Gastroesophageal sphincter (tissue), 4 donors: Measurements from ENCODE around the gene STK32B. TPM values are rescaled to one million over a fixed set of nuclear protein-coding genes. Genes with fewer than 3 reads are reported as not detected.

Experiments used
- ATAC-seq: fragments of 150-250 bp; one replicate; pipeline ENCODE4 v1.9.1; 2016; ENCODE audit warnings: mild to moderate bottlenecking, moderate library complexity
- H3K27ac ChIP-seq, 4 donors: fragments of 200-600 bp; sonication (generic) in 3 of 4; 1 replicate in 3 of 4; 2 replicates in 1 of 4; pipeline ENCODE4 v1.5.1; 2016 to 2019
- H3K27me3 ChIP-seq: fragments of 200-600 bp; sonication (generic); one replicate; pipeline ENCODE4 v1.5.1; 2019
- H3K36me3 ChIP-seq, 2 donors: fragments of 200-600 bp; sonication (generic); one replicate each; pipeline ENCODE4 v1.5.1; 2019; ENCODE audit warnings: control low read depth in 1 of 2
- H3K4me1 ChIP-seq, 3 donors: fragments of 200-600 bp; sonication (generic); 1 replicate in 2 of 3; 2 replicates in 1 of 3; pipeline ENCODE4 v1.5.1; 2016 to 2019; ENCODE audit warnings: control low read depth in 2 of 3
- H3K4me3 ChIP-seq, 2 donors: fragments of 200-600 bp; sonication (generic); one replicate each; pipeline ENCODE4 v1.5.1; 2019; ENCODE audit warnings: mild to moderate bottlenecking in 1 of 2, moderate library complexity in 1 of 2
- H3K9me3 ChIP-seq, 3 donors: fragments of 200-600 bp; sonication (generic); one replicate each; pipeline ENCODE4 v1.5.1; 2017 to 2019; ENCODE audit warnings: control low read depth in 2 of 3
- EP300 ChIP-seq: sonication (generic); formaldehyde crosslinking; IDR thresholded peaks from one replicate; pipeline ENCODE4 v1.6.1; 2017; ENCODE audit warnings: antibody characterized with exemption, mild to moderate bottlenecking
- POLR2A ChIP-seq, 2 donors: fragments of 450-650 bp; IDR thresholded peaks; one replicate each; pipeline ENCODE4 v1.6.1; 2017; ENCODE audit warnings: antibody characterized with exemption in 2 of 2, mild to moderate bottlenecking in 2 of 2, moderate library complexity in 1 of 2
- POLR2AphosphoS5 ChIP-seq: sonication (generic); formaldehyde crosslinking; IDR thresholded peaks from one replicate; pipeline ENCODE4 v1.6.1; 2017; ENCODE audit warnings: antibody characterized with exemption
- WGBS, 2 donors: methylation state at CpG; one replicate each; pipeline ENCODE4 v1.1.5; 2018; ENCODE audit warnings: low coverage in 1 of 2; 5-methylcytosine and 5-hydroxymethylcytosine counted together
- total RNA-seq, 4 donors: library from RNA; depleted of rRNA; stranded (reverse); fragments of >200 nt; gene quantifications; one replicate each; pipeline ENCODE4 v1.1.0, GENCODE V29; 2016
- TF ChIP-seq, protein P1 (sequence below), 4 experiments: fragments of 200-600 bp in 2 of 4; fragments of 450-650 bp in 2 of 4; sonication (generic) in 1 of 4; IDR thresholded peaks; one replicate each; pipeline ENCODE4 v1.5.1; 2017 to 2019; ENCODE audit warnings: antibody characterized with exemption in 4 of 4, mild to moderate bottlenecking in 2 of 4, moderate library complexity in 2 of 4

Gene STK32B
- total RNA-seq, 4 donors from 2014 or later: 1.9 to 5.3 (median 2.4) TPM

DNA sequence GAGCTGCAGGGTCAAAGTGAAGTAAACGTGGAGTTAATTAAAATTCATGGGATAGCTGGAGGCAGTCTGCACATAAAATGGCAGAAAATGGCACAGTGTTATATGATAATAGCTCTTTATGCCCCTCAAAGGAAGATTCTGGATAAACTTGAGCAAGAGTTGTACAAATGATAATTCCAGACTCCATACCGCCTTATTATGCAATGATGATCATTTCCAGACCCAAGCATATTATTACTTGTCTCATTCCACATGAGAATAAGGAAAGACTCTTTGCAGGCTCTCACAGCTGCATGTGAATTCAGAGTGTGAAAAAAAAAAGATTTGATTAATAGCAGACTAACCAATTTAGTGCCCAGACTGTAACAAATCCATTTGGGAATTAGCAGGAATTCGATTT is 105.4 kb downstream of the STK32B start:
- no peak for ATAC-seq
- no peak for TF ChIP-seq EP300
- no peak for TF ChIP-seq POLR2A (IDR thresholded peaks at IDR 0.05)
- TF ChIP-seq, protein P1, sequence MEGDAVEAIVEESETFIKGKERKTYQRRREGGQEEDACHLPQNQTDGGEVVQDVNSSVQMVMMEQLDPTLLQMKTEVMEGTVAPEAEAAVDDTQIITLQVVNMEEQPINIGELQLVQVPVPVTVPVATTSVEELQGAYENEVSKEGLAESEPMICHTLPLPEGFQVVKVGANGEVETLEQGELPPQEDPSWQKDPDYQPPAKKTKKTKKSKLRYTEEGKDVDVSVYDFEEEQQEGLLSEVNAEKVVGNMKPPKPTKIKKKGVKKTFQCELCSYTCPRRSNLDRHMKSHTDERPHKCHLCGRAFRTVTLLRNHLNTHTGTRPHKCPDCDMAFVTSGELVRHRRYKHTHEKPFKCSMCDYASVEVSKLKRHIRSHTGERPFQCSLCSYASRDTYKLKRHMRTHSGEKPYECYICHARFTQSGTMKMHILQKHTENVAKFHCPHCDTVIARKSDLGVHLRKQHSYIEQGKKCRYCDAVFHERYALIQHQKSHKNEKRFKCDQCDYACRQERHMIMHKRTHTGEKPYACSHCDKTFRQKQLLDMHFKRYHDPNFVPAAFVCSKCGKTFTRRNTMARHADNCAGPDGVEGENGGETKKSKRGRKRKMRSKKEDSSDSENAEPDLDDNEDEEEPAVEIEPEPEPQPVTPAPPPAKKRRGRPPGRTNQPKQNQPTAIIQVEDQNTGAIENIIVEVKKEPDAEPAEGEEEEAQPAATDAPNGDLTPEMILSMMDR (IDR thresholded peaks at IDR 0.05): no peak
- no peak for TF ChIP-seq POLR2AphosphoS5
- no peak overlapping the region for H3K4me3 ChIP-seq
- no peaks in the 10 kb centered on the region for H3K4me1 ChIP-seq
- WGBS, 2 donors: 42 to 54% methylated on average over 3 of the region's 3 CpGs
- no peaks in the 10 kb centered on the region for H3K36me3 ChIP-seq
- H3K27me3 ChIP-seq: no peaks in the 10 kb centered on the region
- H3K27ac ChIP-seq: no peak overlapping the region
- no peaks in the 10 kb centered on the region for H3K9me3 ChIP-seq

DNA sequence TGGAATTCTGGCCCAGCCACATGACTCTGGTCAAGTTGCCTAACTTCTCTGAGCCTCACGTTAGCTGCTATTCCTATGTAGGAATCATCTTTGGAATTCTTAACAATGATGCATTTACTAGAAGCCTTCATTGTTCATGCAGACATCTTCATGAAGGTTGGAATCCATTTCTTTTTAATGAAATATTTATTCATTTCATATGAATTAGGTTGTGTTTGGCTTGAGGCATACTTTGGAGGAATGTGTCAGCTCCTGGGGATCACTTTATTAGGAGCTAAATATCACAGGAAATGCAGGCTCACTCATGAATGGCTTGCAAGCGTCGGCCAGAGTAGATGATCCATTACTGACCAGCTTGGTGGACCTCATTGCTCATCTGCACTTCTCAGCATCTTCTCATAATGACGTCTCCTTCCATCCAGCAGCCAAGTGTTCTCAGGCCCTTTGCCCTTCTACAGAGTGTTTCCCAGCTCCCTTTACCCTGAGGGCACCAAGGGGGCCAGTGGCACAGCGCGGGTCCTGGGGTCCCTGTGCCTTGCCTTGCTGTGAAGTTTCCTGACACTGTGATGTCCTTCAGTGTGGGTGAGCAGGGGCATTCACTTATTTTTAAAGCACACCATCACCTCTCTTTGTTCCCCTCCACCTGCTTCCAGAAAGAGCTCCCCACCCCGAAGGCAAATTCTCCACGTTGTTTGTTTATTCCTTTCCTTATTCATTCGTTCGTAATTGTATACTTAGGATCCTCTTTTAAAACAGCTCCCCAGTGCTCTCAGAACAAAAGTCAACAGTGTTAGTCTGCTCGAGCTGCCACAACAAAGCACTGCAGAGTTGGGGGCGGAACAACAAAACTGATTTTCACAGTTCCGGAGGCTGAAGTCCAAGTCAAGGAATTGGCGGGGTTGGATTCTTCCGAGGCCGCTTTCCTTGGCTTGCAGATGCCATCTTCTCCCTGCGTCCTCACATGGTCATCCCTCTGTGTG is 106.8 kb downstream of the STK32B start:
- no peak for ATAC-seq
- TF ChIP-seq, protein P1 (IDR thresholded peaks at IDR 0.05): no peak
- TF ChIP-seq EP300 (no peak), POLR2A (IDR thresholded peaks at IDR 0.05) (no peak), POLR2AphosphoS5 (no peak)
- no peaks in the 10 kb centered on the region for H3K4me1 ChIP-seq
- H3K27me3 ChIP-seq: no peaks in the 10 kb centered on the region
- H3K9me3 ChIP-seq: no peaks in the 10 kb centered on the region
- 65 to 77% methylated on average over 12 to 14 of the region's 17 CpGs for WGBS, 2 donors
- H3K36me3 ChIP-seq: no peaks in the 10 kb centered on the region
- no peak overlapping the region for H3K4me3 ChIP-seq
- H3K27ac ChIP-seq: no peak overlapping the region

DNA sequence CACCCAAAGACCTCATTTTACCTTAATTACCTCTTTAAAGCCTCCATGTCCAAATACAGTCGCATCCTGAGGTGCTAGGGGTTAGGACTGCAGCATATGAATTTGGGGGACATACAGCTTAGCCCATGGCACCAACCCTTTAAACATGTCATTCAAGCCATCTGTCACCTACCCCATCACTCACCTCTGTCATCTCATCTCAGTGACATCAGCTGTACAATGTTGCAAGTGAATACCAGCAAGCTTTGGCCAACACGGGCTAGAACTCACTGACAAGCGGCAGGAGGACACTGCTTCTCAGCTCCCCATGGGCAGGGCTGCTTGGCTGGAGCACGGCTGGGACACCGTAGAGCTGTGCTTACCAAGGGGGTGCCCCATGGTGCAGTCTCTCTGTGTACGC is 107.5 kb downstream of the STK32B start:
- no peaks in the 10 kb centered on the region for H3K4me1 ChIP-seq
- WGBS, 2 donors: 75 to 93% methylated on average over 1 to 3 of the region's 6 CpGs
- TF ChIP-seq POLR2AphosphoS5 (no peak), EP300 (no peak), POLR2A (IDR thresholded peaks at IDR 0.05) (no peak)
- TF ChIP-seq, protein P1 (IDR thresholded peaks at IDR 0.05): no peak
- no peaks in the 10 kb centered on the region for H3K9me3 ChIP-seq
- no peak overlapping the region for H3K4me3 ChIP-seq
- no peaks in the 10 kb centered on the region for H3K36me3 ChIP-seq
- H3K27me3 ChIP-seq: no peaks in the 10 kb centered on the region
- H3K27ac ChIP-seq: no peak overlapping the region
- ATAC-seq: no peak

DNA sequence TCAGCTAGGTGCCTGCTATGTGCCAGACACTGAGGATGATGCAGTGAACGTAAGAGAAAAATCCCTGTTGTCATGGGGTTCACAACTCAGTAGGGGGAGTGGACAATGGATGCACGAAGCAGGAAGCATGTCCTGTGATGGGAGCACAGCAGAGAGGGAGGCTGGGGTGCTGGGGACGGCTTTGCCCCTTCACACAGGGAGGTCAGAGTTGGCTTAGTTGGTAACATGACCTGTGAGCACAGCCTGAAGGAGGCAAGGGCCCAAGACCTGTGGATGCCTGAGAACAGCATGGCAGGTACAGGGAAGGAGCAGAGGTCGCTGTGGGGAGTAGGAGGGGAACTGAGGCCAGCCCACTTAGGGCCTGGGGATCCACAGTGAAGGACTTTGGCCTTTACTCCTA is 109.4 kb downstream of the STK32B start:
- WGBS, 2 donors: 92% methylated on average over 2 of the region's 4 CpGs; no CpG with 5 or more reads in 1 of the 2 donors
- Histone ChIP-seq H3K27me3 (no peaks in the 10 kb centered on the region), H3K4me1 (no peaks in the 10 kb centered on the region), H3K4me3 (no peak overlapping the region), H3K27ac (no peak overlapping the region), H3K9me3 (no peaks in the 10 kb centered on the region), H3K36me3 (no peaks in the 10 kb centered on the region)
- no peak for TF ChIP-seq POLR2AphosphoS5
- TF ChIP-seq POLR2A (IDR thresholded peaks at IDR 0.05): no peak
- no peak for TF ChIP-seq EP300
- TF ChIP-seq, protein P1 (IDR thresholded peaks at IDR 0.05): no peak
- no peak for ATAC-seq
